Amniotic epithelial cell (primary cell): ENCODE data around the gene KRTAP9-3.
"Not testable (repeated sequence)": the region's sequence is repeated elsewhere in the genome, so short reads cannot be mapped to it uniquely, and the experiment has no call there.

Source experiments
- DNase-seq: peaks from one replicate; pipeline ENCODE4 v3.0.0-alpha.2; 2010; ENCODE audit warnings: low read depth

KRTAP9-3 gene

DNA sequence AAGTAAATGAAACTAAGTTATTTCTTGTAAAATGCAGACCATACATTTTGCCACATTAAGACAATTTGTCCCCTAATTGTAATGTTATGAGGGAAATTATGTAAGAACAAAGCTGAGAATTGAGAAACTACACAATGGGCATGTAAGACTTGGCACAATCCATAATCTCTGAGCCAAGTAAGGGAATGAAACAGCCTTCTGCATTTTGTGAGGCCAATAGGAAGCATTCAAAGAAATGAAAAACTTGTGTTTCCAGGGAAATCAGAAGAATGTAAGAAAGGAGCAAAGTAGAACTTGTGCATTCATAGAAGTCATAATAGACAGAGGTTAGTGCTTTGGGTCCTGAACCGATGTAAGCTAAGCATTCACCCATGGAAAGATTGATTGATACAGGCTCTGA is 19.0 kb downstream of the KRTAP9-3 start:
- no peak for DNase-seq

DNA sequence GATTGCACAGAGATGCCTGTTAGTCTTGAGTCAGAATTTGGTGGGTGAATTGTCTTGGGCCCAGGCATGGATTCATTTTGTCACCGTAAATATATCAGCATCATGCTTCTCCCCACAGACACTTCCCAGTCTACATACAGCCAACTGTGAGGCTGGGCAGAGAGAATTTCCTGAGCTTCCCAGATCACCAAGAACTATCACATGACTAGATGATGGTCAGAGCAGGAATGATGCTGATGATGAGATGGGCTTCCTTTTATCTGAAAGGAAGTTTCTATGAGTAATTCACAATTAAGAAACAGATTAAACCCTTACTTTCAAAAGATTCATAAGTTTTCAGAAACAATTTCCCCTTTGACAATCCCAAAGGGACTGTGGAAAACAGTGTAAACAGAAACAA is 22.6 kb downstream of the KRTAP9-3 start:
- no peak for DNase-seq

DNA sequence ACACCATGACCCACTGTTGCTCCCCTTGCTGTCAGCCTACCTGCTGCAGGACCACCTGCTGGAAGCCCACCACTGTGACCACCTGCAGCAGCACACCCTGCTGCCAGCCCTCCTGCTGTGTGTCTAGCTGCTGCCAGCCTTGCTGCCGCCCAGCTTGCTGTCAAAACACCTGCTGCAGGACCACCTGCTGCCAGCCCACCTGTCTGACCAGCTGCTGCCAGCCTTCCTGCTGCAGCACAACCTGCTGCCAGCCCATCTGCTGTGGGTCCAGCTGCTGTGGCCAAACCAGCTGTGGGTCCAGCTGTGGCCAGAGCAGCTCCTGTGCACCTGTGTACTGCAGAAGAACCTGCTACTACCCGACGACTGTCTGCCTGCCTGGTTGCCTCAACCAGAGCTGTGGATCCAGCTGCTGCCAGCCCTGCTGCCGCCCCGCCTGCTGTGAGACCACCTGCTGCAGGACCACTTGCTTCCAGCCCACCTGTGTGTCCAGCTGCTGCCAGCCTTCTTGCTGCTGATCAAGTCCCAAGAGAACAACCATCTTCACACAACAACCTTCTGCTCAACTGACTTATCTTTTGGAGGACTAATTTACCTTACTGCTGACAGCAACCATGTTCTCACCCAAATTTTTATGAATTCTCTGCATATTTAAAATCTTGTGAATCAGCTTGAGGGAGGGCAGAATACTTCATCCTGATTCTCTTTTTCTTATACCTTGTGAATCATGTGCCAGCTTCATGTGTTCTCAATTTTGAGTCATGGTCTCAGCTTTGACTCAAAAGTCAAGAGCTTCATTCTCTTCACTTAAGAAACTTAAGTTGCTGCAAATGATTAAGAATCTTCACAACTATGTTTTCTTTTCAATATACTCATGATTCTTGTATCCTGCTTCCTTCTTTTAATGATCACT is 23.4 kb downstream of the KRTAP9-3 start, which contains the start of gene KRTAP9-9:
TSS of gene KRTAP9-9 (plus strand) at position 4 of the 910 bp plus-strand sequence.
- not testable (repeated sequence) for DNase-seq

DNA sequence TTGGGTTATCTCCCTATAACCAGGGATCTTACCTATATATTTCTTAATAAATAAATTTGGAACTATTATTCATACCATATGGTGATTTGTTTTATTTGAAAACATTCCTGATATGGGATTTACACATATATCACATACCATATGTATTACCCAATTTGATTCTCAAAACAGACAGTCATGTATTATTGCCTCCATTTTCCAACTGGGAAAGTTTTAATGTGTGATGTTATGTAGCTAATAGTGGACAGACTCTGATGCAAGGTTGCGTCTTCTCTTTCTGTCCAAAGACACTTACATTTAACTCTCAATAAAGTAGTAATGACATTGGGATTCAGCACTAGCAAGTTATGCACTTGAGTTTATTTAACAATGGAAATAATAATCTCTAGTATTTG is 24.0 kb downstream of the KRTAP9-3 start:
- no peak for DNase-seq

DNA sequence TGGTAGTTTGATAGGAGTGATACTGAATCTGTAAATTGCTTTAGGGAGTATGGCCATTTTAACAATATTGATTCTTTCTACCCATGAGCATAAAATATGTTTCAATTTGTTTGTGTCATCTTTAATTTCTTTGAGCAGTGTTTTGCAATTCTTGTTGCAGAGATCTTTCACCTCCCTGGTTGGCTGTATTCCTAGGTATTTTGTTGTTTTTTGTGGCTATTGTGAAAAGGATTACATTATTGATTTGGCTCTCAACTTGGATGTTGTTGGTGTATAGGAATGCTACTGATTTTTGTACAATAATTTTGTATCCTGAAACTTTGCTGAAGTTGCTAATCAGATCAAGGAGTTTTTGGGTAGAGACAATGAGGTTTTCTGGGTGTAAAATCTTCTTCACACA is 26.2 kb downstream of the KRTAP9-3 start:
- no peak for DNase-seq

DNA sequence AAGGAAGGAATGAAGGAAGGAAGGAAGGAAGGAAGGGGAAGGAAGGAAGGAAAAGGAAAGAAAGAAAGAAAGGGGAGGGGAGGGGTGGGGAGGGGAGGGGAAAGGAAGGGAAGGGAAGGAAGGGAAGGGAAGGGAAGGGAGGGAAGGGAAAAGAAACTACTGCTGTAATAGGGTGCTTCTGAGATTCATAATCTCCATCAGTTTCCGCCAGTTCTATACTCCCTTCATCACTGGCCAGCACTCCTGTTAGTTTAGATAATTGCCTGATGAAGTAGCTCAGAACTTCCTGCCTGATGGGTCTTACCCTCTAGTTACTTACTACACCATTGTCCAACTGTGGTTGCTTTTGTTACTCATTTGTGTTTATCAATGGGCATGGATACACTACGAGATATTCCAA is 31.0 kb downstream of the KRTAP9-3 start:
- no peak for DNase-seq

DNA sequence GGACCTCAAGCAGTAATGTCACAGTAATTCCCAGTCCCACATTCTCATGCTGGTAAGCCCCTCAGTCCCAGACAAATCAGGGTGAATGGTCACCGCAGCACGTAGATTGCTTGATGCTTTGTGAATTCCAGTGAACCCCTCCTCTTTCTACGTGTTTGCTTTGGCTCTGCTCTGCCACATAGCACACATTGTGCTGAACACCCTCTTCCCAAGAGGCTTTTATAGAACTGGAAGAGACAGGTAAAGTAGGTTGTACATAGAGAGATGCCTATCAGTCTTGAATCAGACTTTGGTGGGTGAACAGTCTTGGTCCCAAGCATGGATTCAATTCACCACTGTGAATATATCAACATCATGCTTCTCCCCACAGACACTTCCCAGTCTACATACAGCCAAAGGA is 32.4 kb downstream of the KRTAP9-3 start:
- no peak for DNase-seq

DNA sequence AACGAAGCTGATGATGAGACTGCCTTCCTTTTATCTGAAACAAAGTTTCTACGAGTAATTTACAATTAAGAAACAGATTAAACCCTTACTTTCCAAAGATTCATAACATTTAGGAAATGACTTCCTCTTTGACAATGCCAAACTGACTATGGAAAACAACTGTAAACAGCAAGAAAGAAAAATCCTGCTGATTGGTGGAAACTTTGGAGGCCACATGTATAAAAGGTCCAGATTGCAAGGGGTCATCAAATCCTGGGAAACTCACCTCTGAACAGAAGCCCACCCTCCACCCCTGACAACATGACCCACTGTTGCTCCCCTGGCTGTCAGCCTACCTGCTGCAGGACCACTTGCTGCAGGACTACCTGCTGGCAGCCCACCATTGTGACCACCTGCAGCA is 32.8 kb downstream of the KRTAP9-3 start, which contains the start of gene KRTAP9-6:
TSS of gene KRTAP9-6 (plus strand) at position 301 of the 400 bp plus-strand sequence. CDS start at position 301, 0 bp downstream.
- DNase-seq: no peak

DNA sequence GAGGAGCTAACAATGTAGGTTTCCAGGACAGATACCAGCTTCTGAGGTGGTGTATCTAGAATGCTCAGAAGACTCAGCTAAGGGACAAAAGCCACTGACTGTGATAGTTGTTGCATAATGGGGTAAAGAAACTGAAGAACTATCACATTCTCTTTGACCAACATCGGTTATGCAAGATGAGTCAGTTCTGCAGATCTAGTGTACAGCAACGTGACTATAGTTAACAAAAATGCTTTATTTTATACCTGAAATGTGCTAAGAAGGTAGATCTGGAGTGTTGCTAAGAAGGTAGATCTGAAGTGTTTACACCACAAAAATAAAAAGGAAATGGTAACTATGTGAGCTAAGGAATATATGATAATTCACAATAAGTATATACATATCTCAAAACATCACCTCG is 35.5 kb downstream of the KRTAP9-3 start:
- no peak for DNase-seq

DNA sequence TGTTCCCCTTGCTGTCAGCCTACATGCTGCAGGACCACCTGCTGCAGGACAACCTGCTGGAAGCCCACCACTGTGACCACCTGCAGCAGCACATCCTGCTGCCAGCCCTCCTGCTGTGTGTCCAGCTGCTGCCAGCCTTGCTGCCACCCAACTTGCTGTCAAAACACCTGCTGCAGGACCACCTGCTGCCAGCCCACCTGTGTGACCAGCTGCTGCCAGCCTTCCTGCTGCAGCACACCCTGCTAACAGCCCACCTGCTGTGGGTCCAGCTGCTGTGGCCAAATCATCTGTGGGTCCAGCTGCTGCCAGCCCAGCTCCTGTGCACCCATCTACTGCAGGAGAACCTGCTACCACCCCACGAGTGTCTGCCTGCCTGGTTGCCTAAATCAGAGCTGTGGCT is 39.1 kb downstream of the KRTAP9-3 start:
- not testable (repeated sequence) for DNase-seq

DNA sequence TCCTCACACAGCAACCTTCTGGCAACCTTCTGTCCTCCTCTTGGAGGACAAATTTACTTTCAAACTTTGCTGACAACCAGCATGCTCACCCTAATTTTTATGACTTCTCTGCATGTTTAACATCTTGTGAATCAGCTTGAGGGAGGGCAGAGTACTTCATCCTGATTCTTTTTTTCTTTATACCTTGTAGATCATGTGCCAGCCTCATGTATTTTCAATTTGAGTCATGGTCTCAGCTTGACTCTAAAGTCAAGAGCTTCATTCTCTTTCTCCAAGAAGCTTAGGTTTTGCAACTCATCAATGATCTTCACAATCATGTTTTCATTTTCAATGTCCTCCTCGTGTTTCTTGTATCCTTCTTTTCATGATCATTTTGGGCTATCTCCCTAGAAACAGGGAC is 39.6 kb downstream of the KRTAP9-3 start:
- DNase-seq: no peak

DNA sequence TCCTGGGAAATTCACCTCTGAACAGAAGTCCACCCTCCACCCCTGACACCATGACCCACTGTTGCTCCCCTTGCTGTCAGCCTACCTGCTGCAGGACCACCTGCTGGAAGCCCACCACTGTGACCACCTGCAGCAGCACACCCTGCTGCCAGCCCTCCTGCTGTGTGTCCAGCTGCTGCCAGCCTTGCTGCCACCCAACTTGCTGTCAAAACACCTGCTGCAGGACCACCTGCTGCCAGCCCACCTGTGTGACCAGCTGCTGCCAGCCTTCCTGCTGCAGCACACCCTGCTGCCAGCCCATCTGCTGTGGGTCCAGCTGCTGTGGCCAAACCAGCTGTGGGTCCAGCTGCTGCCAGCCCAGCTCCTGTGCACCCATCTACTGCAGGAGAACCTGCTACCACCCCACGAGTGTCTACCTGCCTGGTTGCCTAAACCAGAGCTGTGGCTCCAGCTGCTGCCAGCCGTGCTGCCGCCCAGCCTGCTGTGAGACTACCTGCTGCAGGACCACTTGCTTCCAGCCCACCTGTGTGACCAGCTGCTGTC is 43.5 kb downstream of the KRTAP9-3 start, which contains the start of gene KRTAP9-7:
TSS of gene KRTAP9-7 (plus strand) at position 51 of the 543 bp plus-strand sequence. CDS start at position 51, 0 bp downstream.
- DNase-seq: not testable (repeated sequence)

DNA sequence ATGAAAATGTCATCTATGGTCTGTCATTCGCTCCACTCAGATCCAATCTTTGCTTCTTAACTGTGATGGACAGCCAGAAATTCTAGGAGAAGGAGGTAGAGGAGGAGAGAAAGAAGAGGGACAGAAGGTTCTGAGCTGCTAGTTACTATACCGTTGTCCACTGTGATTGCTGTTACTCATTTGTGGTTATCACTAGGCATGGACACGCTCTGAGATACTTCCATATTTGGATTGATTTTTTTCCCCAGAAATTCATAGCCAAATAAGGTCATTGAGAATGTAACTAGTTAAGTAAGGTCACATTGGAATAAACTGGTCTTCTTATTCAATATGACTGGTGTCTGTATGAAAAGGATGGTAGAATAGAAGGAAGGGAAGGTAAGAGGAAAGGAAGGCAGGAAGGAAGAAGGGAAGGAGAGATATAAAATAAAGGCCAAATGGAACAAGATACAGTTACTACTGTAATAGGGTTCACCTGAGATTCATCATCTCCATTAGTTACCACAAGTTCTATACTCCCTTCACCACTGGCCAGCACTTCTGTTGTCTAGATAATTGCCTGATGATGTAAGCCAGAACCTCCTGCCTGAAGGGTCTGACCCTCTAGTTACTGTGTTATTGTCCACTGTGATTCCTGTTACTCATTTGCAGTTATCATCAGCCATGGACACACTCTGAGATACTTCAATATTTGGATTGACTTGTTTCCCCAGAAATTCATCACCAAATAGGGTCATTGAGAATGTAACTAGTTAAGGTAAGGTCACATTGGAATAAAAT is 46.1 kb downstream of the KRTAP9-3 start:
- DNase-seq: no peak
